Sciatic nerve (tissue), 2 donors: Measurements from ENCODE around the gene POLR2E. TPM values are rescaled to one million over a fixed set of nuclear protein-coding genes. Genes with fewer than 3 reads are reported as not detected.

Source experiments
- ATAC-seq: fragments of 200-7000 bp; cut with Tn5 transposase; one replicate; pipeline ENCODE4 v1.9.1; 2020; ENCODE audit warnings: mild to moderate bottlenecking, moderate library complexity
- DNase-seq: peaks from one replicate; pipeline ENCODE4 v3.0.0-alpha.2; 2020; ENCODE audit warnings: low spot score
- intact Hi-C: fragments of 100-400 bp; cut with DNase I; formaldehyde crosslinking; loops from one replicate; pipeline ENCODE4 v1.14.2; 2022
- total RNA-seq: library from RNA; stranded (reverse); fragmentation: NEBNext Ultra II Directional; extraction: Animal tissue kit (Norgen Biotek cat#: 25700); gene quantifications from one replicate; pipeline ENCODE4 v1.2.1, GENCODE V29; 2021
- donor health status: DM: no; HTN: no; CAD: no.
- donor health status: DM: no; HTN: no; CAD: no.

Gene POLR2E
- total RNA-seq, 1 donor from 2014 or later, result 99.8 TPM

DNA sequence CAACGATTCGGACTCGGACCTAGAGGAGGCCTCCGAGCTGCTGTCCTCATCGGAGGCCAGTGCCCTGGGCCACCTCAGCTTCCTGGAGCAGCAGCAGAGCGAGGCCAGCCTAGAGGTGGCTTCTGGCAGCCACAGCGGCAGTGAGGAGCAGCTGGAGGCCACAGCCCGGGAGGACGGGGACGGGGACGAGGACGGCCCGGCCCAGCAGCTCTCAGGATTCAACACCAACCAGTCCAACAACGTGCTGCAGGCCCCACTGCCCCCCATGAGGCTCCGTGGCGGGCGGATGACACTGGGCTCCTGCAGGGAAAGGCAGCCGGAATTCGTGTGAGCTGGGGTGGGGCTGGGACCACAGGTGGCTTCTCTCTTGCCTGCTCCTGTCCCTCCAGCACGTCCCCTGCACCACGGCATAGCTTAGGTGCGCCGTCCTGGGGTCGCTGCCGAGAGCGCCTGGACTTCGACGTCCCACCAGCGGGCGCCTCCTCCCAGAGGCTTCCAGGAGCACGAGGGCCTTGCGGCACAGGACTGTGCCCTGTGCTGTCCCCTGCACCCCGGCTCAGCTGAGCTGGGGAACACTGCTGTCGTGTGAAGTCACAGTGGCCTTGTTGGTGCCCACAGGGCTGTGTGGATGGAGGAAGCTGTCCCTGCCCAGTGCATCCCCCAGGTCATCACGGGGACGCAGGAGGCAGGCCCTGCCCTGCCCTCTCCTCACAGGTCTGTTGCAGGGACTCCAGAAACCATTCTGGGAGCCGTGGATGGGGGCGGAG, 9.3 kb downstream of the POLR2E start:
- intact Hi-C loops, result no loop called here
- no peak for DNase-seq
- ATAC-seq, result no peak

- DNase-seq, result no peak
- no peak for ATAC-seq
- intact Hi-C loops, result no loop called here
These were observed 10.0 kb downstream of the POLR2E start for GRCh38 chr19:1085053-1085658.

DNA sequence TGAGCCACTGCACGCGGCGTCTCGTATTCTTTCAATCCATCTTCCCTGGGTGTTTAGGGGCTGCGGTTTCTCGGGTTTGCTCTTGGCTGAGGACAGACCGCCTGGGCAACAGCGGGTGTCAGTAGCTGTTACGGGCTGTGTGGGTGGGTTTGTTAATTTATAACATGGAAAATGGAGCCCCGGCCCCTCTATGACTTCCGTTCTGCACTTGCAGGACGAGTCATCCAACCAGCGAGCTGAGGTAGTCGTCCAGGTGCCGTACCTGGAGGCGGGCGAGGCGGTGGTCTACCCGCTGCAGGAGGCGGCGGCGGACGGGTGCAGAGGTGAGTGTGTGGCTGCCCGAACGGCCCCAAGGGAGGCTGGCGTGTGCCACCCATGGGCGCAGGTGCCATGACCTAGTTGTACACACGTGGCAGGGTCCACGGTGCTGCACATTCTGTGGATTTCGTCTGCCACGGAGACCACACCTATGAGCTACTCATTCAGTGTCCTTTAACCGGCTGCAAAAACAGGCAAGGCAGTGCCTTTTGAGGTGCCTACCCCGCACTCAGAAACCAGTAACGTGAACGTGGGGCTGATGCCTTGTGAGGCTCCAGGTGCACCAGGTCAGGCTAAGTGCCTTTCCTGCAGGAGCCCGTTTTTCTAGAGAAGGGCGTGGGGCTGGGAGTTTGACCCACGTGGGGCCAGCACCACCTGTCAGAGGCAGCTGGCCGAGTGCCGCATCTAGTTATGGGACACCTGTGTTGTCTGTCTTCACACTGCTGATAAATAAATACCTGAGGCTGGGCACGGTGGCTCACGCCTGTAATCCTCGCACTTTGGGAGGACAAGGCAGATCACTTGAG, 10.9 kb downstream of the POLR2E start:
- no peak for ATAC-seq
- intact Hi-C loops, result no loop called here
- no peak for DNase-seq

- no peak for ATAC-seq
- no peak for DNase-seq
- intact Hi-C loops, result no loop called here
These were observed 12.0 kb downstream of the POLR2E start for GRCh38 chr19:1082928-1083816.

- DNase-seq (no peak), ATAC-seq (peak; percentile 52)
- intact Hi-C loops, result no loop called here
These were observed 12.8 kb downstream of the POLR2E start for GRCh38 chr19:1082165-1082927.

- intact Hi-C loops, result no loop called here
- no peak for ATAC-seq
- peak; percentile 57 for DNase-seq
These were observed 13.6 kb downstream of the POLR2E start for GRCh38 chr19:1081301-1082164.

DNA sequence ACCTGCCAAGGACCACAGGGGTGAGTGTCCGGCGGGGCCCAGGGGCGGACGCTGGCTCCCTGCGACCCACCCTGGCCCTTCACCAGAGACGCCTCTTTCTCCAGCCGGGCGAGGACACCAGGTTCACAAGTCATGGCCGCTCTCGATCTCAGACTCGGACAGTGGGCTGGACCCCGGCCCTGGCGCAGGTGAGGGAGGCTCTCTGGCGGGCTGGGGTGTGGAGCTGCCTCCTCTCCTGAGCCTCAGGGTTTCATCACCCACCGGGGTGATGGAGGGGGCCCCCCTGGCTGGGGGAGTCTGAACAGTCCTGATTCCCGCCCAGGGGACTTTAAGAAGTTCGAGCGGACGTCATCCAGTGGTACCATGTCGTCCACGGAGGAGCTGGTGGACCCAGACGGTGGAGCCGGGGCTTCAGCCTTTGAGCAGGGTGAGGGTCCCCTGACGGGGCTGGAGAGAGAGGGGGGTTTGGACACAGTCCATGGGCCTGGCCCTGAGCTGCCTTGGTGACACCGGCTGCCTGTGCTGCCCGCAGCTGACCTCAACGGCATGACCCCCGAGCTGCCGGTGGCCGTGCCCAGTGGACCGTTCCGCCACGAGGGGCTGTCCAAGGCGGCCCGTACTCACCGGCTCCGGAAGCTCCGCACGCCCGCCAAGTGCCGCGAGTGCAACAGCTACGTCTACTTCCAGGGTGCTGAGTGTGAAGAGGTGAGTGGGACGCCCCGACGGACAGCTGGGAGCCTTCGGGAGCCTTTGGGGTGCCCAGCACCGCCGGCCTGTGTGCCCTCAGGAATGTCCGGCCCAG, 14.6 kb downstream of the POLR2E start:
- DNase-seq (no peak), ATAC-seq (no peak)
- intact Hi-C loops, result no loop called here

DNA sequence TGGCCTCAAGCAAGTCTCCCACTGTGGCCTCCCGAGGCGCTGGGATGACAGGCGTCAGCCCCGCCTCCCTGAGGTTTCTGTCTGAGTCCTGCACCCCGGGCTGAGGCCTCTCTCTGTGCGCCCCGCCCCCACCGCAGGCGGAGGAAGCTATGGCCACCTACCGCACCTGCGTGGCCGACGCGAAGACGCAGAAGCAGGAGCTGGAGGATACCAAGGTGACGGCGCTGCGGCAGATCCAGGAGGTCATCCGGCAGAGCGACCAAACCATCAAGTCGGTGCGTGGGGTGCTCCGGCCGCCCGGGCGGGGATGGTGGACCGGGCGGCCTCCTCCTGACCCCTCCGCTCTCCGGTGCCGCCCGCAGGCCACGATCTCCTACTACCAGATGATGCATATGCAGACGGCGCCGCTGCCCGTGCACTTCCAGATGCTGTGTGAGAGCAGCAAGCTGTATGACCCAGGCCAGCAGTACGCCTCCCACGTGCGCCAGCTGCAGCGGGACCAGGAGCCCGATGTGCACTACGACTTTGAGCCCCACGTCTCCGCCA, 15.5 kb downstream of the POLR2E start:
- intact Hi-C loops, result no loop called here
- DNase-seq (peak; percentile 61), ATAC-seq (no peak)

- intact Hi-C loops, result no loop called here
- DNase-seq, result peak; percentile 72
- peak; percentile 45 for ATAC-seq
These were observed 18.2 kb downstream of the POLR2E start for GRCh38 chr19:1076951-1077350.

DNA sequence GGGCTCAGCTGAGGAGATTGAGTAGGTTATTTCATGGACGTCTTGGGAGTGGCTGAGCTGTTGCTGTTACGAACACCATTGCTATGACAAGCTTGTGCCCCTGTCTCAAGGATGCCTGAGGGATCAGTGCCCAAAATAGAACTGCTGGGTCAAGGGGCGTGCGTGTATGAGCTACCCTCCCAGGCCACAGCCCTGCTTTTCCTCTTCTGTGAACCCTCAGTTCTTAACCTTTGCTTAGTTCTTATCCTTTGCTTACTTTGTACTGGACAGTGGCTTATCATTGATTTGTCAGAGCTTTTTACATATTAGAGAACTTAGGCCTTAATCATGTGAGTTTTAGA, 19.2 kb downstream of the POLR2E start:
- DNase-seq (no peak), ATAC-seq (no peak)
- intact Hi-C loops, result no loop called here

GRCh38 chr19:1074544-1075283, 20.5 kb downstream of the POLR2E start:
- intact Hi-C loops, result no loop called here
- peak; percentile 91 for DNase-seq

DNA sequence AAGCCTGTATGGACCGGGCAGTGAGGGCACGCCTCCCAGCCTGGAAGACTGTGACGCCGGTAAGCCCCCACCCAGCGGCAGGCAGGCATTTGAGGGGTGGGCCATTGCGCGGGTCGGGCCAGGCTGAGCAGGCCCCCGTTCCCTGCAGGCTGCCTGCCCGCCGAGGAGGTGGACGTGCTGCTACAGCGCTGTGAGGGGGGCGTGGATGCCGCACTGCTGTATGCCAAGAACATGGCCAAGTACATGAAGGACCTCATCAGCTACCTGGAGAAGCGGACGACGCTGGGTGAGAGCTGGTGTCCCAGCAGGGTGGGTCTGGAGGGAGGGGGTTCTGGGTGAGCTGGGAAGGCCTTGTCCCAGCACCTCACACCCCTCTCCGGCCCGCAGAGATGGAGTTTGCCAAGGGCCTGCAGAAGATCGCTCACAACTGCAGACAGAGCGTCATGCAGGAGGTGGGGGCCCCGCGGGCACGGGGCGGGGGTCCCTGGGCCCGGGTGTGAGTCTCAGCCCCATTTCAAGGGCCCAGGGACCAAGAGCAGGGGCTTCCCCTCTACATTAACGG, 21.1 kb downstream of the POLR2E start:
- no peak for ATAC-seq
- intact Hi-C loops, result no loop called here
- peak; percentile 55 for DNase-seq

More at GRCh38 chr19:1074544-1075283, 20.5 kb downstream of the POLR2E start:
- ATAC-seq, result peak; percentile 23

- ATAC-seq (no peak), DNase-seq (peak; percentile 56)
- intact Hi-C loops, result no loop called here
These were observed 21.9 kb downstream of the POLR2E start for GRCh38 chr19:1073063-1073955.

DNA sequence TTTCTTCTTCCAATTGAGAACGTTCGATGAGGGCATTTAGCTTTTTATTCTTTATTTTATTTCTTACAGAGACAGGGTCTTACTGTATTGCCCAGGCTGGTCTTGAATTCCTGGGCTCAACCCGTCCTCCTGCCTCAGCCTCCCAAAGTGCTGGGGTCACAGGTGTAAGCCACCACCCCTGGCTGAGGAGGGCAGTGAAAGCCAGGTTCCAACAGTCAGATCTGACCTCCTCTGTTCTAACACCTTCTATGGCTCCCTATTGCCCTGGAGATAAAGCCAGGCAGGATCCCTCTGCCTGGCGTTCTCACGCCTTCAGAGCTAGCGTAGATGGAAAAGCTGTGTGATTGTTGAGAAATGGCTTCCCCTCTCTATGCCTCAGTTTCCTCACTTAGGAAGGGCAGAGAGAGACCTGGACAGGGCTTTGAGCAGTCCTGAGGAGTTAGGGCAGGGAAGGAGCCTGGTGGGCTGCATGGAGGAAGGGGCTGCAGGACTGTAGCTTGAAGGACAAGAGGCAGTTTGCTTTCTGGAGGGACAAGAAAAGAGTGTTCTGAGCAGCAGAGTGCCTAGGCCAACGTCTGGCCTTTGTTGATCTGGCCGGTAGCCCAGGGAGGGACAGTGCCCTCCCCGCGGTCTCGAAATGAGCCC, 22.7 kb downstream of the POLR2E start:
- no peak for ATAC-seq
- intact Hi-C loops, result no loop called here
- DNase-seq, result no peak
